Fibroblast of lung (primary cell): ENCODE results near the gene NKAIN1.

Source experiments
- CTCF ChIP-seq, 2 donors: IDR thresholded peaks in 1 of 2; conservative IDR thresholded peaks in 1 of 2; 1 replicate in 1 of 2; 2 replicates in 1 of 2; pipeline ENCODE4 v1.5.1; 2011 to 2012; ENCODE audit warnings: low read length in 2 of 2, control low read depth in 1 of 2, inconsistent platforms in 1 of 2, low read depth in 1 of 2, mild to moderate bottlenecking in 1 of 2
- EZH2 ChIP-seq: IDR thresholded peaks from 2 replicates; pipeline ENCODE4 v1.5.1; 2012; ENCODE audit warnings: low read length, control low read depth, mild to moderate bottlenecking; ENCODE audit errors: missing control alignments

- TF ChIP-seq CTCF (conservative IDR thresholded peaks at IDR 0.05 in 1 of 2, IDR thresholded peaks at IDR 0.05 in 1 of 2; ENCODE audit: low read depth in 1 of 2, low read length in 2 of 2) (peak in 1 of 2 donors; percentile 22), EZH2 (no peak)
Measured at GRCh38 chr1:31155216-31155806, 84.4 kb downstream of the NKAIN1 start.
